ENCODE data around the gene ATRIP. TPM values are rescaled to one million over a fixed set of nuclear protein-coding genes. Genes with fewer than 3 reads are reported as not detected.

Gene ATRIP
- total and polyA plus RNA-seq, 2 of the 4 experiments (the other 2 are of a cell fraction), result 6.8 to 10.8 TPM

GRCh38 chr3:48467110-48467454 lies 20.5 kb downstream of the ATRIP start:
- H4K8ac ChIP-seq (ENCODE audit: low read depth in 2 of 2, low read length in 2 of 2), result peak overlapping the region in 1 of 2 experiments; percentile 97; a peak in 2 of 4 replicates
- H3K27ac ChIP-seq (ENCODE audit: insufficient read depth, low read length), result peak overlapping the region; percentile 92
- H2BK15ac ChIP-seq (ENCODE audit: low read depth, low read length), result no peak overlapping the region
- BruUV-seq (replicated peaks), result no TSS peak
- H2AK9ac ChIP-seq (replicated peaks; ENCODE audit: low read depth, low read length, poor library complexity), result peak overlapping the region; percentile 89
- WGBS, 2 experiments (ENCODE audit: extremely low coverage in 2 of 2, insufficient read length in 1 of 2), result 100% methylated on average over 5 of the region's 9 CpGs; no CpG with 5 or more reads in 1 of the 2 experiments
- no peak overlapping the region for H2BK120ac ChIP-seq (ENCODE audit: low read depth, low read length)
- intact Hi-C loops (cut with micrococcal nuclease) (loop anchor here (5.0 kb wide), 1 partner anchor 220 kb away; the partner anchor contains the start of gene NCKIPSD), in situ Hi-C loops (cut with MboI; ENCODE audit: low sequenced_read_pairs) (loop anchor here (5.0 to 10.0 kb wide), 2 partner anchors 90 to 198 kb away; partner anchors contain the start of genes CELSR3 and PFKFB4), dilution Hi-C loops (cut with HindIII; ENCODE audit: low sequenced_read_pairs, unreplicated experiment) (no loop called here)
- no peaks in the 10 kb centered on the region; the same call in 1 of the 2 replicates for H4K20me1 ChIP-seq (ENCODE audit: insufficient read depth, low read length)
- ChIA-PET POLR2A (ENCODE audit: unreplicated experiment) (no interaction called here), CTCF (no interaction called here)
- peaks cover 34% of the 10 kb centered on the region for H3K36me3 ChIP-seq (ENCODE audit: control insufficient read depth, insufficient read depth, low read length)
- no peak for DNase-seq
- H3K23ac ChIP-seq (ENCODE audit: low read depth, low read length), result peak overlapping the region; percentile 66
- H2AFZ ChIP-seq (replicated peaks; ENCODE audit: low read length, poor library complexity), result peak overlapping the region; percentile 38
- H3K79me1 ChIP-seq (ENCODE audit: low read depth in 1 of 2, low read length in 2 of 2), result peaks cover 0 to 56% of the 10 kb centered on the region in 2 experiments; a peak in 3 of 4 replicates
- peak overlapping the region; percentile 93 for H2AK5ac ChIP-seq (ENCODE audit: low read depth, low read length)
- peaks cover 8% of the 10 kb centered on the region; the same call in 1 of the 2 replicates for H3K9me1 ChIP-seq (ENCODE audit: insufficient read depth, low read length)
- no peaks in the 10 kb centered on the region for H3K9me3 ChIP-seq (ENCODE audit: control insufficient read depth, insufficient read depth, low read length)
- no peak overlapping the region for H3K56ac ChIP-seq (ENCODE audit: extremely low read depth, insufficient read depth, low read length)
- H2BK5ac ChIP-seq (ENCODE audit: low read depth, low read length, poor library complexity, severe bottlenecking), result peak overlapping the region; percentile 98
- no peak for ATAC-seq (ENCODE audit: low read depth)
- H3K4me2 ChIP-seq (ENCODE audit: low read depth, low read length), result peak overlapping the region; percentile 91; the same call in 1 of the 2 replicates
- no peak overlapping the region for H3K18ac ChIP-seq (ENCODE audit: low read depth, low read length)
- H2BK20ac ChIP-seq (ENCODE audit: low read depth, low read length), result no peak overlapping the region
- H3K4me3 ChIP-seq (ENCODE audit: insufficient read depth, low read depth, low read length), result no peak overlapping the region
- H3K4ac ChIP-seq (ENCODE audit: low read depth, low read length), result peak overlapping the region; percentile 53
- TF ChIP-seq MAFK (IDR thresholded peaks at IDR 0.05; ENCODE audit: low read depth, low read length) (no peak), ELK1 (IDR thresholded peaks at IDR 0.05; ENCODE audit: borderline replicate concordance, low read depth, low read length) (no peak), NFE2L2 (IDR thresholded peaks at IDR 0.05; ENCODE audit: low read depth, low read length) (no peak)
- H3K9ac ChIP-seq (ENCODE audit: low read depth, low read length), result peak overlapping the region; percentile 84; the same call in 1 of the 2 replicates
- H4K5ac ChIP-seq (ENCODE audit: low read depth, low read length), result 0 out of 2 replicates have a peak overlapping the region, but pooled peaks have one; percentile 71
- no peaks in the 10 kb centered on the region for H3K27me3 ChIP-seq (ENCODE audit: control insufficient read depth, insufficient read depth, low read length)
- H3K14ac ChIP-seq (replicated peaks; ENCODE audit: low read depth, low read length), result 0 out of 2 replicates have a peak overlapping the region, but pooled peaks have one; percentile 15
- peak overlapping the region; percentile 21; the same call in 1 of the 2 replicates for H4K91ac ChIP-seq (ENCODE audit: insufficient read depth, low read depth, low read length)
- peaks cover 22% of the 10 kb centered on the region for H3K4me1 ChIP-seq (ENCODE audit: control insufficient read depth, insufficient read depth, low read length)

Measured in IMR-90 (cell line).